Astrocyte of the cerebellum (primary cell): ENCODE results near the gene DOCK6.
A peak's percentile ranks its signal among the peaks of the same experiment; 100 is the strongest.

Experiments
- DNase-seq: peaks from one replicate; pipeline ENCODE4 v3.0.0-alpha.2; 2011; ENCODE audit warnings: low read depth
- H3K4me3 ChIP-seq: 2 replicates; pipeline ENCODE4 v1.5.1; 2011; ENCODE audit warnings: mild to moderate bottlenecking, low read depth, low read length, moderate library complexity
- CTCF ChIP-seq: IDR thresholded peaks from 2 replicates; pipeline ENCODE4 v1.5.1; 2012; ENCODE audit warnings: low read length, low read depth, moderate library complexity, mild to moderate bottlenecking; ENCODE audit errors: missing control alignments
- in situ Hi-C: cut with HindIII; loops from 2 replicates; pipeline ENCODE4 v1.10.0; 2017; ENCODE audit warnings: low sequenced_read_pairs

The DOCK6 gene

GRCh38 chr19:11230621-11231386 lies 31.5 kb downstream of the DOCK6 start:
- in situ Hi-C loops: no loop called here
- no peak for DNase-seq
- no peak overlapping the region for H3K4me3 ChIP-seq
- TF ChIP-seq CTCF: no peak

- DNase-seq: no peak
- H3K4me3 ChIP-seq: no peak overlapping the region
- peak; percentile 9 for TF ChIP-seq CTCF
- in situ Hi-C loops: no loop called here
Measured at GRCh38 chr19:11227195-11227886, 35.0 kb downstream of the DOCK6 start.

- in situ Hi-C loops: no loop called here
- H3K4me3 ChIP-seq: no peak overlapping the region
- no peak for DNase-seq
- no peak for TF ChIP-seq CTCF
Measured at GRCh38 chr19:11226716-11227166, 35.6 kb downstream of the DOCK6 start.

- TF ChIP-seq CTCF: no peak
- no peak overlapping the region for H3K4me3 ChIP-seq
- no peak for DNase-seq
- in situ Hi-C loops: no loop called here
Measured at GRCh38 chr19:11225815-11226214, 36.5 kb downstream of the DOCK6 start.

- TF ChIP-seq CTCF: no peak
- no peak for DNase-seq
- H3K4me3 ChIP-seq: no peak overlapping the region
- in situ Hi-C loops: no loop called here
Measured at GRCh38 chr19:11225172-11225571, 37.2 kb downstream of the DOCK6 start.

GRCh38 chr19:11224429-11224828 lies 37.9 kb downstream of the DOCK6 start:
- in situ Hi-C loops: no loop called here
- no peak overlapping the region for H3K4me3 ChIP-seq
- no peak for DNase-seq
- no peak for TF ChIP-seq CTCF
